GDM1 (cell line): Measurements from ENCODE around the gene GPD2.

ENCODE experiments used
- DNase-seq: peaks from one replicate; lab custom pipeline; 2025; lab: John Stamatoyannopoulos, UW

Gene GPD2

GRCh38 chr2:156435718-156436496, at the start of gene GPD2:
TSS of gene GPD2 (plus strand) at chr2:156436379. CDS start at chr2:156476106, 39,727 bp downstream.
- DNase-seq = peak; percentile 53

GRCh38 chr2:156394033-156394741, 42.0 kb upstream of the GPD2 start:
- DNase-seq = no peak

GRCh38 chr2:156396126-156396525, 40.1 kb upstream of the GPD2 start:
- no peak for DNase-seq

- DNase-seq = no peak
These were observed 39.0 kb upstream of the GPD2 start for GRCh38 chr2:156397229-156397628.

GRCh38 chr2:156398176-156398575, 38.0 kb upstream of the GPD2 start:
- no peak for DNase-seq

GRCh38 chr2:156399224-156399949, 36.8 kb upstream of the GPD2 start:
- DNase-seq = no peak

GRCh38 chr2:156399950-156400705, 36.1 kb upstream of the GPD2 start:
- peak; percentile 47 for DNase-seq

GRCh38 chr2:156400706-156401678, 35.2 kb upstream of the GPD2 start:
- peak; percentile 43 for DNase-seq

- no peak for DNase-seq
These were observed 34.3 kb upstream of the GPD2 start for GRCh38 chr2:156401861-156402260.

GRCh38 chr2:156405586-156405985, 30.6 kb upstream of the GPD2 start:
- DNase-seq = no peak

- DNase-seq = no peak
These were observed 24.3 kb upstream of the GPD2 start for GRCh38 chr2:156411835-156412234.

GRCh38 chr2:156421851-156422250, 14.3 kb upstream of the GPD2 start:
- DNase-seq = no peak

GRCh38 chr2:156423674-156424282, 12.4 kb upstream of the GPD2 start:
- DNase-seq = no peak

- no peak for DNase-seq
These were observed 9.1 kb upstream of the GPD2 start for GRCh38 chr2:156427074-156427473.

GRCh38 chr2:156429211-156429610, 7.0 kb upstream of the GPD2 start:
- DNase-seq = no peak

- no peak for DNase-seq
These were observed 5.8 kb upstream of the GPD2 start for GRCh38 chr2:156430236-156430979.

- DNase-seq = no peak
These were observed 5.2 kb upstream of the GPD2 start for GRCh38 chr2:156430980-156431358.

GRCh38 chr2:156434461-156435291, 1.5 kb upstream of the GPD2 start:
- no peak for DNase-seq

GRCh38 chr2:156435396-156435717, 822 bp upstream of the GPD2 start:
- DNase-seq = no peak
